ENCODE measurements around the gene GART.
A peak's percentile ranks its signal among the peaks of the same experiment; 100 is the strongest.

Gene GART

GRCh38 chr21:33552999-33553598, 11.2 kb upstream of the GART start:
- DNase-seq = no peak

GRCh38 chr21:33552093-33552998, 10.4 kb upstream of the GART start:
- DNase-seq = no peak

- no peak for DNase-seq
Measured at GRCh38 chr21:33551664-33552063, 9.7 kb upstream of the GART start.

DNA sequence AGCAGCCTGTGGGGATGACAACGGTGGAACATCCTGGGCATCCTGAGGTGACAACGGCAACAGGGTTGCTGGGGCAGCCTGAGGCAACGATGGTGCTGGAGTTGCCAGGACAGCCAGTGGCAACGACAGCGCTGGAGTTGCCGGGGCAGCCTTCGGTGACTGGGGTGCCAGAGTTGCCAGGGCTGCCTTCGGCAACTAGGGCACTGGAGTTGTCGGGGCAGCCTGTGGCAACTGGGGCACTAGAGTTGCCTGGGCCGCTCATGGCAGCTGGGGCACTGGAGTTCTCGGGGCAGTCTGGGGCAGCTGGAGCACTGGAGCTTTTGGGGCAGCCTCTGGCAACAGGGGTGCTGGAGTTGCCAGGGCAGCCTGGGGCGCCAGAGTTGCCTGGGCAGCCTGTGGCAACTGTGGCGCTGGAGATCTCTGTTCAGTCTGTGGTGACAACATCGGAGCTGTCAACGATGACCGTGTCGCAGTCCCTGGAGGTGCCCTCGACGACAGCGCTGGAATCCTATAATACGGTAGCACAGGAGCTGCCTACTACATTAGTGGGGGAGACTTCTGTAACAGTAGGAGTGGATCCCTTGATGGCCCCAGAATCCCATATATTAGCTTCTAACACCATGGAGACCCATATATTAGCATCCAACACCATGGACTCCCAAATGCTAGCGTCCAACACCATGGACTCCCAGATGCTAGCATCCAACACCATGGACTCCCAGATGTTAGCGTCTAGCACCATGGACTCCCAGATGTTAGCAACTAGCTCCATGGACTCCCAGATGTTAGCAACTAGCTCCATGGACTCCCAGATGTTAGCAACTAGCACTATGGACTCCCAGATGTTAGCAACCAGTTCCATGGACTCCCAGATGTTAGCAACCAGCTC, 9.1 kb upstream of the GART start:
- DNase-seq = no peak

- DNase-seq = no peak
Measured at GRCh38 chr21:33549848-33550771, 8.2 kb upstream of the GART start.

DNA sequence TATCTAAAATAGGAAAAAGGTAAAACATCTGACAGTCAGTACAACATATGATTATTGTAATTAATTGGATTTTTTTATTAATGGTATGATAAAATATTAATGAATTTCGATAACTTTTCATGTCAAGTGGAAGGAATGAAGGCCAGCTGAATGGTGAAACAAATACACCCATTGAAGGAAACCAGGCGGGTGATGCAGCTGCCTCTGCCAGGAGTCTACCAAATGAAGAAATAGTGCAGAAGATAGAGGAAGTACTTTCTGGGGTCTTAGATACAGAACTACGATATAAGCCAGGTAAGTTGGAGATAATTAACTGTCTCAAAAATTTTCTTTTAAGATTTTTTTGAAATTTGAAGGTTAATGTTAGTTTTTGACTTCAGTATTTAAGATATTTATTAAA, 4.2 kb upstream of the GART start:
- no peak for DNase-seq

- no peak for DNase-seq
Measured at GRCh38 chr21:33544451-33545195, 2.7 kb upstream of the GART start.

- no peak for DNase-seq
Measured at GRCh38 chr21:33543505-33544129, 1.7 kb upstream of the GART start.

GRCh38 chr21:33542640-33543504, 955 bp upstream of the GART start, which contains the start of gene SON:
SON (plus strand) TSS chr21:33543038; CDS start chr21:33543093, 55 bp downstream.
- DNase-seq = peak; percentile 99

DNA sequence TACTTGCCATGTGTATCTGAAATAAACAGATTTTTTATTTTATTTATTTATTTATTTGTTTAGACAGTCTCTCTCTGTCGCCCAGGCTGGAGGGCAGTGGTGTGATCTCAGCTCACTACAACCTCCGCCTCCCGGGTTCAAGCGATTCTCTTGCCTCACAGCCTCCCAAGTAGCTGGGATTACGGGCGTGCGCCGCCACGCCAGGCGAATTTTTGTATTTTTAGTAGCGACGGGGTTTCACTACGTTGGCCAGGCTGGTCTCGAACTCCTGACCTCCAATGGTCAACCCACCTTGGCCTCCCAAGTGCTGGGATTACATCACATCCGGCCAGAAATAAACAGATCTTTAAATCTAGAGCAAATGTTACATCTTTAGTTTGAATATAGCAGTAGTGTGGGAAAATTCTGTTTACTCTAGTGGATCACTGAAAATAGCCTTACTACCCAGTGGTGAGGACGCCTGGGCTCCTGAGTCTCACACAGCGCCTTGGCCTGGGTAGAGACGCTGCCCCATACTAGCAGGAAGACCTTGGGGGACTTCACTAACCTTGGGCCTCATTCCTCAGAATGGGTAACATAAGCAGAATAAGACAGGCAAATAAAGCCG, 709 bp downstream of the GART start:
- peak; percentile 2 for DNase-seq

DNA sequence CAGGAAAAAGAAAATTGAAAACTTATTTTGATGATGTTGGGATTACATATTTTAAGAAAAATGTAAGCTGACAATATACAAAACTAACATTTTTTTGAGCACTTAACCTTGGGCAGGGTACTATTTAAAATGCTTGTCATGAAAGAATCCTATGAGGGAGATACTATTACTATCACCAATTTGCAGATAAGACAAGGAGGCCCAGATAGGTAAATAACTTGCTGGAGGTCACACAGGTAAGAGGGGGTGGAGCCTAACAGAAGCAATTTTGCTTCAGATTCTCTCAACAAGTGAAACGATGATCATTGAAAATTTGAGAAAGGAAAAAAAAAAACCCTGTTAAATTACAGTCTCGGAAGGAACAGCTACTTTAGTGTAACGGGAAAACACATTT, 1.2 kb downstream of the GART start:
- DNase-seq = no peak

DNA sequence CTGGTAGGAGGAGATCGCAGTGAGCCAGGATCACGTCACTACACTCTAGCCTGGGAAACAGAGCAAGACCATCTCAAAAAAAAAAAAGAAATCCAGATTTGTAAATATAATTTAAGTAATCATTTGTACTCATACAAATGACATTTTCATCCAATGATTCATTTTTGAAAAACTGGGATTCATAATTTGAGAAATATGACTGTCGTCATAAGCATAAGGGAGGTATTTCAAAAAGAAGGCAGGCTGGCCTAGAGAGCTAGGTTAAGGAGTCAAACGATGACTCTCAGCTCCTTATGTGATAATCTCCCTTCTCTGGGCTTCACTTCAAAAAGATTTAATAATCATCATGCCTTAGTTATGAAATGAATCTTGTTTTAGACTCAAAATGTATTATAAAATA, 2.3 kb downstream of the GART start:
- DNase-seq = peak; percentile 26

DNA sequence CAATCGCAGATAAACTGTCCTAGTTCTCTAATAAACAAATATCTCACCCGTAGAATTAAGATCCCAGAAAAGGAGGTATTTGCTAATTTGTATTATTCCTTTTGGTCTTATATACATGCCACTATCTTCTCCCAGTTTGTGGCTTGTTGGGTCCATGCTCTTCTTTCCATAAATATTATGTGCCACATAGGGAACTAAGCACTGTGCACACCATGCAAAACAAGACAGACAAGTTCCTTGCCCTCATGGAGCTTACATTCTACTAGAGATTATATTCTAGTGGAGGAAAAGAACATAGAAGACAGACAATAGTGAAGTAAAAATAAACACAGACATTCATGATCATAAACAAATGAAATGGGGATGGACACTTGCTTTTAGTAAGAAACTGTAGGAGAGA, 4.7 kb downstream of the GART start:
- DNase-seq = no peak

GRCh38 chr21:33531007-33531406, 10.9 kb downstream of the GART start:
- DNase-seq = no peak

DNA sequence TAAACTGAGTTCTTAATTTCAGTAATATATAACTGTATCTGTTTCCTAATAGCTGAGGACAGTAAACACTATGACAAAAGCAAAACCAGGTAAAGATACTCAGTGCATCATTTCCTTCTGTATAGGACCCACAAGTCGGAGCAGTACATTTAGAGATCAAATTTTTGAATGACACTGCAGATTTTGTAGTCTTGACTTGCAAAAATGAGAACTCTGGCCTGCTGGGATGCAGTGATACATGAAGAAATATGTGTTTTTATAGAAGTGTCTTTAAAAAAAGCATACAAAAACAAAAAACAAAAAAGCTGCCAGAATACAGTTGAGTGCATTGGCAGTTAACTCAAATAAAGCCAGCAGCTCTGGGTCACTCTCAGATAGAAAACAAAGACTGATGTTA, 19.0 kb downstream of the GART start:
- DNase-seq = no peak

DNA sequence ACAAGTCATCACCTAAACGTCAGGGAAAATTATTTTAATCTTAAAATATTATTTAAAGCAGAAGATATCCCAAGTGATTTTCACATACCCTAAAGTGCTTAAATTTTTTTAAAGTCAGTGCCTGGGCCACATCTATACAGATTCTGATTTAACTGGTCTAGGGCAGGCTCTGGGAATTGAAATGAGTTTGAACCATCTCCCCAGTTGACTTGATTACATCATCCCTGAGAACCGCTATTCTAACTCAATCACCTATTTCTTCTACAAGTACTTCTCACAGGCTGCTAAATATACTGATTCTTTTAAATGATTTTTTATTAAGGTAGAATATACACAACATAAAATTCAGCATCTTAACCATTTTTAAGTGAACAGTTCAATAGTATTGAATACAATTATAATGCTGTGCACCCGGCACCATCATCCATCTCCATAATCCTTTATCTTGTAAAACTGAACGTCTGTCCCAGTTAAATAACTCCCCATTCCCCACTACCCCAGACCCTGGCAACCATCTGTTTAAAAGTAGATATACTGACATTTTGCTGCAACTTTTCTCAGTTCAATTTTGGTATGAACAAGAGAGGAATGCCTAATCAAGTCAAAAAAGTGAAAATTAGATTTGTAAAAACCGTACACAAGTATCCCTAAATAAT, 19.5 kb downstream of the GART start:
- no peak for DNase-seq

GRCh38 chr21:33518899-33519298, 23.0 kb downstream of the GART start:
- DNase-seq = no peak

GRCh38 chr21:33514229-33514628, 27.7 kb downstream of the GART start:
- peak; percentile 4 for DNase-seq

DNA sequence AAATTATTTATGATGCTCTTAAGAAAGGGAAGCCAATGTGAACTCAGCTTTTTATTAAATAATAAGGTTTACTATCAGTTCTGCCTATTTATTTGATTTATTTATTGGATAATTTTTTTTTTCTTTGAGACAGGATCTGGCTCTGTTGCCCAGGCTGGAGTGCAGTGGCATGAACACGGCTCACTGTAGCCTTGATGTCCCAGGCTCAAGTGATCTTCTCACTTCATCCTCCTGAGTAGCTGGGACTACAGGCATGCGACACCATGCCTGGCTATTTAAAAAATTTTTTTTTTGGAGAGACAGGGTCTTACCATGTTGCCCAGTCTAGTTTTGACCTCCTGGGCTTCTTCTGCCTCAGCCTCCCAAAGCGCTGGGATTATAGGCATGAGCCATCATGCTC, 29.4 kb downstream of the GART start:
- DNase-seq = no peak
